ENCODE data around the gene BPIFB6.
"Not testable (repeated sequence)": the region's sequence is repeated elsewhere in the genome, so short reads cannot be mapped to it uniquely, and the experiment has no call there.

The BPIFB6 gene

GRCh38 chr20:33030569-33030968 is 879 bp upstream of the BPIFB6 start:
- DNase-seq, result no peak

- DNase-seq, result no peak
Measured at GRCh38 chr20:33032555-33032954, 1.1 kb downstream of the BPIFB6 start.

GRCh38 chr20:33033381-33033780 is 1.9 kb downstream of the BPIFB6 start:
- DNase-seq, result no peak

GRCh38 chr20:33034115-33034514 is 2.7 kb downstream of the BPIFB6 start:
- no peak for DNase-seq

GRCh38 chr20:33034901-33035492 is 3.5 kb downstream of the BPIFB6 start:
- DNase-seq, result no peak

- no peak for DNase-seq
Measured at GRCh38 chr20:33037456-33037855, 6.0 kb downstream of the BPIFB6 start.

GRCh38 chr20:33038243-33038642 is 6.8 kb downstream of the BPIFB6 start:
- no peak for DNase-seq

GRCh38 chr20:33042430-33042829 is 11.0 kb downstream of the BPIFB6 start:
- no peak for DNase-seq

GRCh38 chr20:33042983-33043730 is 11.7 kb downstream of the BPIFB6 start:
- DNase-seq, result no peak

GRCh38 chr20:33043731-33044181 is 12.3 kb downstream of the BPIFB6 start:
- no peak for DNase-seq

GRCh38 chr20:33045129-33045721 is 13.8 kb downstream of the BPIFB6 start:
- not testable (repeated sequence) for DNase-seq

- no peak for DNase-seq
Measured at GRCh38 chr20:33046412-33046811, 15.0 kb downstream of the BPIFB6 start.

- no peak for DNase-seq
Measured at GRCh38 chr20:33051333-33051732, 19.9 kb downstream of the BPIFB6 start.

- no peak for DNase-seq
Measured at GRCh38 chr20:33053291-33054106, 22.1 kb downstream of the BPIFB6 start, which contains the start of gene BPIFB3. Gene BPIFB3, plus strand, starts transcription at chr20:33053903. Its CDS starts 1,533 bp downstream, at chr20:33055436.

GRCh38 chr20:33054381-33054780 is 22.9 kb downstream of the BPIFB6 start:
- no peak for DNase-seq

- no peak for DNase-seq
Measured at GRCh38 chr20:33054791-33055190, 23.3 kb downstream of the BPIFB6 start.

- DNase-seq, result no peak
Measured at GRCh38 chr20:33059136-33059535, 27.7 kb downstream of the BPIFB6 start.

GRCh38 chr20:33059741-33060390 is 28.4 kb downstream of the BPIFB6 start:
- no peak for DNase-seq

- DNase-seq, result no peak
Measured at GRCh38 chr20:33061658-33062028, 30.2 kb downstream of the BPIFB6 start.

- DNase-seq, result no peak
Measured at GRCh38 chr20:33062105-33062824, 30.8 kb downstream of the BPIFB6 start.

- no peak for DNase-seq
Measured at GRCh38 chr20:33062825-33063149, 31.3 kb downstream of the BPIFB6 start.

- DNase-seq, result no peak
Measured at GRCh38 chr20:33063271-33063670, 31.8 kb downstream of the BPIFB6 start.

All from NCI-H1694 (cell line).